HG02623 (cell line): Measurements from ENCODE around the gene AK5.
A peak's percentile ranks its signal among the peaks of the same experiment; 100 is the strongest.
"Not testable (repeated sequence)": the region's sequence is repeated elsewhere in the genome, so short reads cannot be mapped to it uniquely, and the experiment has no call there.

Experiments
- ATAC-seq: cut with Tn5 transposase; IDR thresholded peaks from one replicate; pipeline ENCODE4 v1.9.1; 2021; ENCODE audit warnings: moderate library complexity; ENCODE audit not compliant: unreplicated experiment

Gene AK5

DNA sequence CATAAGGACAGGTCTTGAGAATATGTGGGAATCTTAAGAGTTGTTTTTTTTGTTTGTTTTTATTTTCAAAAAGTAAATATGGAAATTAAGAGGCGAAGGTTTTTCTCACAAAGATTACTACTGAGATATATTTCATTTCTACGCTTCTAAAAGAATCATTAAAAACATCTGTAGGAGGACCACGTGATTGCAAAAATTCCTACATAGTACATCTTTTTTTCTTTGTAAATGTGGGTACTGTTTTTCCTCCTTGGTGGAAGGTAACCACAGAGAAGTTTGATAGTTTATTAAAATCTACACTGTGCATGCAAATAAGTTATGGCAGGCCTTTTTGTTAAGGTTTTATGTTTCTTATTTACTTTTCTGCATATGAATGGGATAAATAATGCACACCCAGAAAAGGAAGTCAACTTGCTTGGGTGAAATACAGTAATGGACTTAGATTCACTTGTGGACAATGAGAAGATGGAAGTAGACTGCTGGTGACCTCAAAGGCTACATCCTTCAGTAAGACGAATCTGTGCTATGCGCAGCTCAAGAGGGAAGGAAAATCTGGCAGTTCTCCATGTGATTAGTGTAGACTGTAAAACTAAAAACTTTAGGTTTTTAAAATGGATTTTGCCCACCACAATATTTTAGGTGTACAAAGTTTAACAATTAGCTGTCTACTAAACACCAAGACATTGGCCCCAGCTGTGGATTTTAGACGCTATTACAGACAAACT is 2.0 kb downstream of the AK5 start:
- no peak for ATAC-seq

DNA sequence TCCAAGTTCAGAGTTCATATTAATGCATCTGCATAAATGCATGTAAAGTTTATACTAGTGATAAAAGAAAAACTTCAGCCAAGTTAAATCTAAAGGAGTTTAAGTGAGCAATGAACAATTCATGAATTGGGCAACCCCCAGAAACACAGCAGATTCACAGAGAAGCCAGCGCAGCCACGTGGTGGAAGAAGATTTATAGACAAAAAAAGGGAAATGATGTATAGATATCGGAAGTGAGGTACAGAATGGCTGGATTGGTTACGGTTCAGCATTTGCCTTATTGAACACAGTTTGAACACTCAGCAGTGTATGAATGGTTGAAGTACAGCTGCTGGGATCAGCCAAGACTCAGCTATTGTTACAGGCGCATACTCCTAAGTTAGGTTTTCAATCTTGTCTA is 5.7 kb downstream of the AK5 start:
- no peak for ATAC-seq

DNA sequence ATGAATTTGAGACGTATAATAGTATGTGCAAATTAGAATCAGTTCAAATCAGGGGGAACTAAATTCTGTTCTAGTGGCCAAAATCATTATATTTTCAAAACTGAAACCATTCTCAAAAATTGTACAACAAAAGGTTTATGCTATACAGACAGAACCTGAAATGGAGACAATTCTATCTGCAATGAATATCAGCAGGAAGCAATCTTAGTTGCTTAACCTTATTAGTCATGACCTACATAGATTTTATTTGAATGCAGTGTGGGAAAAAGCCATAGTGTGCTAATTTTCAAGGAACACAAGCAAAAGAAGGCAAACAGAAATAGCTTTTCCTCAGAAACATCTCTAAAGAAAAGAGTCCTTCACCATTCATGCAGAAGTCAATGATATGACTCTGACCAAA is 6.5 kb downstream of the AK5 start:
- ATAC-seq, result no peak

DNA sequence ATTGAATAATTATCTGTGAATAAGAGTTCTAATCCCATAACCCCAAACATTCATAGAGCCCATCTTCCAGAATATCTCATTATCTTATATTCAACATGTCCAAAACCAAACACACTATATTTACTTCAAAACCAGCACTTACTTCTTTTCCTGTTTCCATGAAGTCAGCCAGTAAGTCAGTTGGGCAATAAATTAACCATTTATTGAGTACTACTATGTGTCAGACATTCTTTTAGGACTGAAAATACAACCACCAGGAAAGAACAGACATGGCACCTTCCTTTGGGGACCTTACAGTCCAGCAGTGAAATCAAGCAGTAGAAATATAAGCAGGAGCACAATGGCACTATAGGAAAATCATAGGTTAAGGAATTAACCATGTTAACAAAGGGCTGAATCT is 8.8 kb downstream of the AK5 start:
- ATAC-seq, result no peak

DNA sequence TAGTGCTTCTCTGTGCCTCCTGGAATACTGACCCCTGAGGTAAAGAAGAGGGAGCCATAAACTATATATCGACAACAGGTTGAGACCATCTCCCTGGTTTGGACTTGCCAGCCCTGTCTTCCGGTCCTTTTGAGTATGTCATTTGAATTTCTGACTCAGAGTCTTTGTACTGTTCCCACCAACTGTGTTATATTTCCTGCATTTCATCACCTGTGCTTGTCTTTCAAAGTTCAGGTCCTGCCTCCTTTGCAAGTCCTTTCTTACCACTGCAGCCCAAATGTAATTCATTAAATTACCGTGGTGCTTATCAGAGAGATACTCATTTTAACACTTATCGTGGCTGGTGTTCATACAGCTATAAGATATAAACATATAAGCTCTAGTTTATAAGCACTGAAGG is 10.7 kb downstream of the AK5 start:
- no peak for ATAC-seq

- ATAC-seq, result no peak
Measured at GRCh38 chr1:77300566-77300965, 18.7 kb downstream of the AK5 start.

- no peak for ATAC-seq
Measured at GRCh38 chr1:77303387-77303786, 21.6 kb downstream of the AK5 start.

- no peak for ATAC-seq
Measured at GRCh38 chr1:77308889-77309621, 27.2 kb downstream of the AK5 start.

GRCh38 chr1:77310924-77311323 is 29.1 kb downstream of the AK5 start:
- no peak for ATAC-seq

GRCh38 chr1:77312364-77312763 is 30.5 kb downstream of the AK5 start:
- not testable (repeated sequence) for ATAC-seq

GRCh38 chr1:77313491-77313890 is 31.7 kb downstream of the AK5 start:
- ATAC-seq, result peak; percentile 64

GRCh38 chr1:77316006-77316405 is 34.2 kb downstream of the AK5 start:
- ATAC-seq, result no peak

GRCh38 chr1:77316966-77317365 is 35.1 kb downstream of the AK5 start:
- no peak for ATAC-seq

DNA sequence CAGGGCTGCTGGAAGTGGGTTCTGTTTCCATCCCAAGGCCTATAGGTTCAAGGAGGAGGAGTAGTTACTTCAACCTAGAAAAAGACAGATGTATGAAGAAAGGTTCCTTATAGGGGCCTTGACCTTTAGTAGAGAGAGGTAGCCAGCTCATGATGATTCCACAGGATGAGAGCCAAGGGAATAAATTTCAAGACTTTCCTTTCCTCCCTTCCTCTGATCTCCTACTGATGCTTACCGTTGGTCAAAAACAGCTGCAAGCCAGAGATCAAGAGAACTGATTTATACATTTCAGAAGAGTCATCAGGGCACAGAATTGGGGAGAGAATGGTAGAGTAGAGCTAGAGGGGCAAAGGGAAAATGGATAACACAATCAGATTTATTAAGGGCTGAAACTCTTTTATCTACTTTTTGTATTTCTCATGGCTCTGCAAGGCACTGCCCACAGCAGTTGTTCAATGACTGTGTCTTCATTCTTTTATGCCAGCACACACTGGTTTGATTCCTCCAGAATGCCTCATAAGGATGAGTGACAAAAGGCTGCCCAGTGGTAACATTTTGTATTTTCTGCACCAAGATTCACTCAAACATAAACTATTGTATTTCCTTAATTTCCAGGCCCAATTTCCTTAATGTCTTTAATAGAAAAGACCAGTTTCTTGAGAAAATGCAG is 37.4 kb downstream of the AK5 start:
- no peak for ATAC-seq

DNA sequence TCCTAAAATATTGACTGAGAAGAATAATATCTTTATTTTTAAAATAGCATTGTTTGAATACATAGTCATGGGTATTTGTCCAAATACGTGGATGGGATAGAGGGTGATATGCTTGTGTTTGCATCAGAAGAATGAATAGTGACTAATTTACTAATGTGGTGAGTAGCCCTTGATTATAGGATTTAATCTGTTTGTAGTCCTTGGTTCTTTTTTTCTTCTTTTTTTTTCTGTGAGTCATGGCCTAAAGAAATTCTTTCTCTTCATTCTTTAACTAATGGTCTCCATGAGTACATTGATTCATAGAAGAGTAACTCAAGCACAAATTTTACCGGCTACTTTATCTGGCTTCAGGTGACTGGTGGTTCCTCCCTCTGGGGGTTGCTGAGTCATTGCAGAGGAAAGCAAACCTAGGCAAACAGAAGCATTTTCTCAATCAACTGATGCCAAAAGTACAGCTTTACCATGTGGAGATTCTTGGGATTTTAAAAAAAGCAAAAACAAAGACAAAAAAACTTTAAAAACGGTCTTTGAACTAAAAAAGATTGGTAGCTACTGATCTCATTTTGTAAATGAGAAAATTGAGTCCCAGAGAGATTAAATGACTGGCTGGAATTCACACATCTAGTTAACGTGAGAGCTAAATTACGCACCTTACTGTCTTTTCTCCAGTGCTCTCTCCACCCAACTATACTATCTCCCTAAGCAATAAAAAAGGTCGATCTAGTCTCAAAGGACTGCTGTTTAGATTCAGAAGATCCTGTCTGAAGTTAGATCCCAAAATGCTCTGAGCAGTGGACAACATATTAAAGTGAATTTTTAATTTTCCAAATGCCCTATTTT is 40.5 kb downstream of the AK5 start:
- no peak for ATAC-seq

DNA sequence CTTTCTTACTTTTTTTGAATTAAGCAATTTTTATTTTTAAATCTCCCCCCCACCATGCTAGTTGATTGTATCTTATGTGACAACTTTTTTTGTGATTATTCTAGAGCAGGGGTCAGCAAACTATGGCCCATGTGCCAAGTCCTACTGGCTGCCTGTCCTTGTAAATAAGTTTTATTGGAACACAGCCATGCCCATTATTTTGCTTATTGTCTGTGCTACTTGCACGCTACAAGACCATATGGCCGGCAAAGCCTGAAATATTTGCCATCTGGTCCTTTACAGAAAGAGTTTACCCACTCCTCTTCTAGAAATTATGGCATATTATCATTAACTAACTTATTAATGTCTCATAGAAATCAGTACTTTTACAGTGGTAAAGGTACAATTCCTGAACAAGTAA is 51.7 kb downstream of the AK5 start:
- no peak for ATAC-seq

GRCh38 chr1:77336729-77337128 is 54.9 kb downstream of the AK5 start:
- ATAC-seq, result no peak

DNA sequence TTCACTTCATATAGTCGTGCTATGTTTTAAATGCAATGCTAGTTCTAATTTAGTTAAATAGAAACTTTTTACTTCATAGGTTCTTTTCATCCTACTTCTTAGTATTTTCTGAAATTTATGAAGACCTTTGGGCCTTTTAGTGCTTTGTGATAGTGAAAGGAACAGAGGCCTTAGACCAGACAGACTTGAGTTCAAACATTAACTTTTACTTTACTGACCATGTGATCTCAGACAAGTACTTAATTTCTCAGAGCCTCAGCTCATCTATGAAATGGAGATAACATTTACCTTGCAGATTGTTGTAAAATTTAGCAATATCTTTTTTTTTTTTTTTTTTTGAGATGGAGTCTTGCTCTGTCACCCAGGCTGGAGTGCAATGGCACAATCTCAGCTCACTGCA is 57.5 kb downstream of the AK5 start:
- ATAC-seq, result no peak

DNA sequence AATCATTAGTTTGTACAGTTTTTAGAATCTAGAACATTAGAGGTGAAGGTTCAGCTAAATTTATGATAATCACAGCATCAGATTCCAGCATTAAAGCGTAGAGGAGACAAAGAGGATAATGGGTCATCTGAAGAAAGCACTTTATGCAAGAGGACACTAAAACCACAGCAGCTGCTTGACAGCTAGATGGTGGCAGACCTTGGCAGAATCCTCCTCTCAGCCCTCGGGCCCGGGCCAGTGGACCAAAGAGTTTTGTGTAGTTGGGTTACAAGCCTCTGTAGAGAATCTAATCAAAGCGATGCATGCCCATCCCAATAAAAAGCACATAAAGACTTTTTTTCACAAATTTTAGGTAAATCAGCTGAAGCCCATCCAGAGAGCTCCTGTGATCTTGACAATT is 59.4 kb downstream of the AK5 start:
- no peak for ATAC-seq

DNA sequence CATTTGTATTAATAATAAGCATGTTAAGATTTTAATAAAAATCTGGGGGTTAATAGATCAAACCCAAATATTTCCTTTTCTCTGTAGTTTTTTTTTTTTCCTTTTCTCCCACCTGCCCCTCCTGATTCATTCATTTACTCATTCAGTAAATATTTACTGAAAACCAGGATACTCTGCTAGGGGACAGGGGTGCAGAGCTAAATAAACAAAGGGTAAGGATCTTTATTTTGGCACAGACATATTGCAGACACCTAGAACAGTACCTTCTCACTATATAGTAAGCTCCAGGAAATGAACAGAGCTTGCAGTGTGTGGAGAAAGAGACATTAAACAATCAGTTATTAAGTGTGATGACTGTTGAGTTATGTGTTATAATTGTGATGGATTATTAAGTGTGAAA is 60.9 kb downstream of the AK5 start:
- no peak for ATAC-seq

- ATAC-seq, result no peak
Measured at GRCh38 chr1:77347646-77348045, 65.8 kb downstream of the AK5 start.
